Breast epithelium (tissue), 3 donors: ENCODE measurements around the gene RPL11.

Source experiments
- POLR2A ChIP-seq: fragments of 450-650 bp; IDR thresholded peaks from one replicate; pipeline ENCODE4 v1.6.1; 2016; ENCODE audit warnings: antibody characterized with exemption, mild to moderate bottlenecking, moderate library complexity
- TF ChIP-seq, protein P1 (sequence below), 3 donors: fragments of 450-650 bp; IDR thresholded peaks; one replicate each; pipeline ENCODE4 v1.5.1; 2016 to 2017; ENCODE audit warnings: antibody characterized with exemption in 3 of 3, mild to moderate bottlenecking in 3 of 3, moderate library complexity in 3 of 3

- TF ChIP-seq POLR2A: no peak
- TF ChIP-seq, protein P1, sequence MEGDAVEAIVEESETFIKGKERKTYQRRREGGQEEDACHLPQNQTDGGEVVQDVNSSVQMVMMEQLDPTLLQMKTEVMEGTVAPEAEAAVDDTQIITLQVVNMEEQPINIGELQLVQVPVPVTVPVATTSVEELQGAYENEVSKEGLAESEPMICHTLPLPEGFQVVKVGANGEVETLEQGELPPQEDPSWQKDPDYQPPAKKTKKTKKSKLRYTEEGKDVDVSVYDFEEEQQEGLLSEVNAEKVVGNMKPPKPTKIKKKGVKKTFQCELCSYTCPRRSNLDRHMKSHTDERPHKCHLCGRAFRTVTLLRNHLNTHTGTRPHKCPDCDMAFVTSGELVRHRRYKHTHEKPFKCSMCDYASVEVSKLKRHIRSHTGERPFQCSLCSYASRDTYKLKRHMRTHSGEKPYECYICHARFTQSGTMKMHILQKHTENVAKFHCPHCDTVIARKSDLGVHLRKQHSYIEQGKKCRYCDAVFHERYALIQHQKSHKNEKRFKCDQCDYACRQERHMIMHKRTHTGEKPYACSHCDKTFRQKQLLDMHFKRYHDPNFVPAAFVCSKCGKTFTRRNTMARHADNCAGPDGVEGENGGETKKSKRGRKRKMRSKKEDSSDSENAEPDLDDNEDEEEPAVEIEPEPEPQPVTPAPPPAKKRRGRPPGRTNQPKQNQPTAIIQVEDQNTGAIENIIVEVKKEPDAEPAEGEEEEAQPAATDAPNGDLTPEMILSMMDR (IDR thresholded peaks at IDR 0.05): no peak
Measured at GRCh38 chr1:23722652-23723051, 31.0 kb downstream of the RPL11 start.
